GM19035 (cell line): ENCODE results near the gene PARVA.

Experiments
- ATAC-seq: cut with Tn5 transposase; IDR thresholded peaks from one replicate; pipeline ENCODE4 v1.9.1; 2021; ENCODE audit not compliant: unreplicated experiment

PARVA gene

DNA sequence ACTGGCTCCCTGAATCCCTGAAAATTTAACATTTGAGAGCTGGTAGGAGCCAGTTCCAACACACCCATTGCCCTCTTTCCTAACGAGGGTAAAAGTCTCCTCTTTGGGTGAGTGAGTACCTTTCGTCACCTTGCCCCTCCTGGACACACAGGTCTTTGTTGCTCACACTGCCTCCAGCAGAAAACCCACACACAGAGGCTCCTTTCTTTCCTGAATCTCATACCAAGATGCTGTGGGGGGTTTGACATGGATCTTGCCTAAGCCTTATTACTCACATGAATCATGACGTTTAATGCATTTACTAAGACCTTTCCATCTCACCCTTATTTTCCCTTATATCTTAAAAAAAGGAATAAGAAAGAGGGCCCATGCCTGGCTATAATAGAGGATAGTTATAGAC is 53.0 kb downstream of the PARVA start:
- ATAC-seq = no peak

DNA sequence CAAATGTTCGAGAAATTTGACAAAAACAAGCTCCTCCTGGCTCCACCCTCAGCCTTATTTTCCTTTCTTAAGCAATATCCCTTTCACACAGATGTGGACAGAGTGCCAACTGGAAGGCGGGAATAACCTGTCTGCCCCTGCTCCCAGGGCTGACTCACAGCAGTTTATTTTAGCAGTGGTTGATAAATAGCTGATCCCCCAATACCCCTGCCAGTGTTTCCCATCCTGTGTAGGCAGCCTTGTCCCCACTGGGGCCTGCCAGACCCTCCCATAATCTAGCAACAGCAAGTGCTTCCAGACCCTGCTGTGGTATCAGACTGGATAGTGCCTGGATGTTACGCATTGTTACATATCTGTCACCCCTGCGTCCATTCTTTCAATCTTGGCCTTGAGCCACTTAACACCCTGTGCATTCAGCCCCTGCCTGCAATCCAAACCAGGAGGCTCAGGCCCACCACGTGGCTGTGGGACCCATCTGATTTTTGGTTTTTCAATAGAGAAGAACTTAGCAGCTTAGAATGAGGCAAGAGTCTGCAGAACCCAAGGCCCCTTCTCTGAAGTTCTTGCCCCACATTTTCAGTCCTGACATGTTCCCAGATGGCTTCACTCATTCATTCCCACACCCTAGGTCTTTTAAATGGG is 53.7 kb downstream of the PARVA start:
- ATAC-seq = no peak

DNA sequence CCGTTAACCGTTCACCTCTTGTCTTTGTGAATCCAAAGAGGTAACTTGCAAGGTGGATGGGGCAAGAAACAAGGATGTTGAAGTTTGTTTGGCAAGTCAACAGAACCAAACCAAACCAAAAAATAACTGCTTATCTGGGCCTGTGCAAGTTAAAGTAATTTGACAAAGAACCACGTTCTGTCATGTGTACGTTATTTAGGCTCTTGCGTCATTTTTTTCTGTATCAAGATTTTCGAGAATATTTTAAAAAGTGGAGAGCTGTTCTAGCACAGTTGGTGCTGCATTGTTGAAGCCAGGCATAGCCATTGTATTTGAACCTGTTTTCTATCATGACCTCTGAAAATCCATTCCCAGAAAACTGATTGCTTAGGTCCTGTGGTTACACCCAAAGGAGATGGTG is 55.1 kb downstream of the PARVA start:
- ATAC-seq = no peak

DNA sequence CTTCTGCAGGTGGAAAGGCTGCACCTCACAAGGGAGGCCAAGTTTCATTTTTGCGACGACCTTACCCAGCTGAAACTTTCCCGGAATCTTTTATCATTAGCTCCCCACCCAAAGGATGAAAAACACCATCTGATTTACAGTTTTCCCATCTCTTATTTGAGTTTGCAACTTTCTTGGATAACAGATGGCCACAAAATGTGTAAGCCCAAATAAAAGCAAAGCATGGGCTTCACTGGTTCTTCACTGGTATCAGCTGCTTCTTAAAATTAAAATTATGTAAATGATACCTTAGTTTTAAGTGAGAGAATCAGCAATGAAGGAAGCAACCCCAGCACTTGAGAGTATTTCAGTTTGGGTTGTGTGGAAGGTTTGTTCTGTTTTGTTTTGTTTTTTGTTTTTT is 55.8 kb downstream of the PARVA start:
- no peak for ATAC-seq

DNA sequence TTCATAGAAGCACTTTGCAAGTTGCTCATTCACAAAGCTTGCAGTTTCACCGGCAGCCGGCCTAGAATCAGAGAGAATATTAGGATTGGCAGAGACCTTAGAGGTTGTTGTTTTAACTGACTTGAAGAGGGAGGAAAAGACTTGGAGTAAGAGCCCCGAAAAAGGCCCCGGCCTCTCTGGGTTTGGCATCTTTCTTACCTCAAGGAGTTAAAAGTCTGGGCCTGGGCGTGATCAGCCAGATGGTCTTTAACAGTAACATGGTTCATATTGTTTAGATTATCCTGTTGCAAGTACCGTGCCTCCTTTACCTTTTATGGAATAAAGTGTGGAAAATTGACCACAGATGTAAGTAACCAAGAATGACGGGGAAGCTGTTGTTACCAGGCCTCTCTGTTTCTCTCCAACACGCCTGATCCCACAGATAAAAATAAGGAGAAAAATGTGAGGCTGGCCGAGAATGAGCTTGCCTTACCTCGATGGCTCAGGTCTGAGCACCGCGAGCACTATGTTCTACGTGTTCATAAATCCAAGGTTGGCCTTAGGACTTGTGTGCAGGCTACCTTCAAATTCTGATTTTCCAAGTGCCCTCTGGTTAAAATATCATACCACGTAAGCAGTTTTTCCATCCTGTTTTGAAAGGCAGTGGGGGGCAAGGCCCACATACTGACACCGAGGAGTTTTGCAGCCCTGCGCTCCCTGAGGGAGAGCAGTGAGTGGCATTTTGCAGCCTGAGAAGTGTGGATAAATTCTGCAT is 56.4 kb downstream of the PARVA start:
- no peak for ATAC-seq

DNA sequence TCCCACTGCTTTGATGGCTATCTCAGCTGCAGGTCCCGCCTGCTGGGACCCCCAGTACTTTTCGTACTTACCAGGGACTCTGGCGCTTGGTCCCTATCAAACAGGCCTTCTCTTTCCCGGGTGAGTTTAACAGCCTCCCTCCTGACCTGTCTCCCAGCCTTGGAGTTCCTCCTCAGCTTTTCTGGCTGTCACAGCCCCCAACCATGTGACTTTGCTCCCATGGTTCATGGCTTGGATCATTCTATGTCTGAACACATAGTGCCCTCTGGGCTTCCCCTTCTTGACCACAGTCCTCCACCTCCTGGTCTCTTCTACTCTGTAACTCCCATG is 56.9 kb downstream of the PARVA start:
- no peak for ATAC-seq

DNA sequence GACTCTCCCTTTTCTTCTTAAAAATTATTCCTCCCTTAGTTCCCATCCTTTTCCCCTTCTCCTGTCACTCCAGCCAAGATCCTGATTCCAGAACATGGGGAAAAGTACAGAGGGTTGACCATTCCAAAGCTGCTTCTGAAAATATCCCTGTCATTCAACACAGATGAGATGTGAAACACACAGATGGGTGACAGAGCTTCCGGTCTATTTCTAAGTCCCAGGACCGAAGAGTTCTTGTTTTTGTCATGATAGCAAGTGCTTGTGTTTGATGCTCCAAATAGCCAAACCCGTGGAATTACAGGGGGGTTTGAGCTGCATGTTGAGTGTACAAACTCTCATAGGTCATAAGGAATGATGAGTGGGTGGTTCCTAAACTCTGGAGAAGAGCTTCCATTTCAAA is 57.9 kb downstream of the PARVA start:
- ATAC-seq = no peak

DNA sequence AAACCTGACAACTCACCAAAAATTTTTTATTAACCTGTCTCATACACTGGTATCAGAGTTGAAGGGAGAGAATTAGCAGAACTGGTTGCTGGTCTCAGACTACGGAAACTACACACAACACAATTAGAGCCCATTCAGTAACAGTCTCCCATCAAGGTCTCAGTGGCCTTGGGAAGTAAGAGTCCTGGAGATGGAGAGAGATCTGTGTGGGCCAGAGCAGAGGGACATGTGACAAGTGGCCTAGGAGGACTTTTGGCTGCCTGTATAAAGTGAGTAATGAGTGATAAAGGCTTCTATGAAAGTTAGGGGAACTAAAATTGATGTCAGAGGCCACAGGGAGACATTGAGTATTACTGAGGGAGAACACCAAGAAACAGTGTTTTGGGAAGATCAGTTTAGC is 58.9 kb downstream of the PARVA start:
- ATAC-seq = no peak

DNA sequence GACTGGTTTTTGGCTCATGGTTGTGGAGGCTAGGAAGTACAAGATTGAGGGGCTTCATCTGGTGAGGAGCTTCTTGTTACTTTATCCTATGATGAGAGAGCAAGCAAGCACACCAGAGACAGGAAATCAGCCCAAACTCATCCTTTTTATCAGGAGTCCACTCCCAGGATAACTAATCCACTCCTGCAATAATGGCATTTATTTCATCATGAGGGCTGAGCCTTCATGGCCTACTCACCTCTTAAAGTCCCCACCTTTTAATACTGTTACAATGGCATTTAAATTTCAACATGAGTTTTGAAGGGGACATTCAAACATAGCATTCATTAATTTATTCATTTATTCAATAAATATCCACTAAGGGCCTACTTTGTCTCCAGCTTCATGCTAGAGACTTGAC is 60.9 kb downstream of the PARVA start:
- no peak for ATAC-seq

DNA sequence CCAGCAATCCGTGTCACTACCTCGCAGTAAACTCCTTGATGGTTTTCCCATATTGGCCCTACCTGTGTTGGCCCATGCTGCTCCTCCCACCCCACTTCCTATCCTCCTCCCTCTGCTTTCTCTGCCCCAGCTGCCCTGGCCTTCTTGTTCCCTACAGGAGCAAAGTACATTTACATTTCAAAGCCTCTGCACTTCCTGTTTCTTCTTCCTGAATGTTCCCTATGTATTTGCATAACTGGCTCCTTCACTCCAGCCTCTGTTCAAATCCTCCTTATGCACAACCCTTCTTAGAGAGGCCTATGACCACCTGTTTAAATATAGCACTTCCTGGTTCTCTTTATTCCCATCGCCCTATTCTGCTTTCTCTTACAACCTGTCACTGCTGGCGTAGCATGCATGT is 62.2 kb downstream of the PARVA start:
- ATAC-seq = no peak

DNA sequence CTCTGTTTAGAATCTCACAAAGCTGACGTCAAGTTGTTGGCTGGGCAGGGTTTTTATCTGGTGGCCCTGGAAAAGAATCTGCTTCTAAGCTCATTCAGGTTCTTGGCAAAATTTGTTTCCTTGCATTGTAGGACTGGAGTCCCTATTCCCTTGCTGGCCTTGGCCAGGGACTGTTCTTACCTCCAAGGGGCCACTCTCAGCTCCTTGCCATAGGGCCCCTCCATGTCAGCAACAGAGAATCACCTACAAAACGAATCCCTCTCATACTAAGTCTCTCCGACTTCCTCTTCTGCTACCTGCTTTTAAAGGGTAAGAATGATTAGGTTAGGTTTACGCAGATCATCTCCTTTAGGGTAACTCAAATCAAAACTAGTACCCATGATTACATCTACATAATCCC is 63.2 kb downstream of the PARVA start:
- no peak for ATAC-seq

DNA sequence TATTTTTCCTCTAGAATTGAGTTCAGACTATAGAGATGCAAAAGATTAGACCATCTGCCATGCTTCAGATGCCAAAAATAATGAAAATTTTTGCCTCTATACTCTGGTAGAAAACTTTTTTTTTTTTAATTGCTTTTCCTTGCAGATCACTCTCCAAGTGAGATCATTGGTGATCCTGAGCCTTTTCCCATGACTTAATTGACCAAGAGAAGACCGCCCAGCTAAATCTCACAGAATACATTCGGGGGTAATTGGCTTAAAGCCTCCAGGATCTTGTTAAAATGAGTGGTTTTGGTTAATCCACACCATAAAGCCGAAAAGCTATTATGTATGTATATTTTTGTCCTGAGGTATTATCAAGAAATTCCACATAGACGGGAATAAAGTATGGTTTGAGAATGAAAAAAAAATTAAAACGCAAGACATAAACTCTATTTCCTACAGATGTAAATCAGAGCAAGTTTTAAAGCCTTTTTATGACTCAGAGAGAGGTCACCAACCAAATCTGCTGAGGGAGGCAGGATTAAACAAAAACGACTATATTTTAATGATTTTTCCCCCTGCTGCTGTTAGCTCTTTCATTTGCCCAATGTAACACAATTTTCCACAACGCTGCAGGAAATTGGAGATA is 64.0 kb downstream of the PARVA start:
- ATAC-seq = no peak

DNA sequence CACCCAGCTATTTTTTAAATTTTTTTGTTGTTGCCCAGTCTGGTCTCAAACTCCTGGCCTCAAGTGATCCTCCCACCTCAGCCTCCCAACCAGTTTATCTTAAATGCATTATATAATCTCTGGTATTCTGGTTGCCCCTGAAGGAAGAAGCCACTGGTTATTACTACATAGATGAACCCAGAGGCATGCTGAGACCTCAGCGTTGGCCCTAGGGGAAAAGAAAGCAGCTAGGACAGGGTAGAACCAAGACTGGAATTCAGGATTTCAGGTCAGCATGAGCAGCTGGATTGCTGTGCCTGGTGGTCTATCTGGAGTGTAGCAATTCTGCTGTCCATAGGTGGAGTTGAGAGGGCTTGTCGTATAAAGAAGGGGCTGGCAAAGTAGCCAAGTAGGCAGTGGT is 67.2 kb downstream of the PARVA start:
- ATAC-seq = no peak

DNA sequence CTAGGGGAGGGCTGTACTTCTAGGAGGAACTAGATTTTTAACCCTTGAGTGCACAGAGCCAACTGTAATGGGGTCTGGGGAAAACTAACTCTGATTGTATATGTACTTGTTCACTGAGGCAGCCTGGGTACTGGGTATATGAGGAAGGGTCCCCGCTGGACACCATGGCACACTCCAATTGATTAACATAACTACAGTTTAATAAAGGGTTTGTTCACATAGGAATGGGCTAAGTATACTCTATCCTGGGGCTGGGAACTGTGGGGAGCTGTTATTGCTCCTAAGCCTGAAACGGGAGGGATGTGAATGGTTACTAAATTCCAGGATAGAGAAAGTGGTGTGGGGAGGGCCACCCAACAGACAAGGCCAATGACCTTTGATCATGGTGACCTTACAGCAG is 67.6 kb downstream of the PARVA start:
- no peak for ATAC-seq

DNA sequence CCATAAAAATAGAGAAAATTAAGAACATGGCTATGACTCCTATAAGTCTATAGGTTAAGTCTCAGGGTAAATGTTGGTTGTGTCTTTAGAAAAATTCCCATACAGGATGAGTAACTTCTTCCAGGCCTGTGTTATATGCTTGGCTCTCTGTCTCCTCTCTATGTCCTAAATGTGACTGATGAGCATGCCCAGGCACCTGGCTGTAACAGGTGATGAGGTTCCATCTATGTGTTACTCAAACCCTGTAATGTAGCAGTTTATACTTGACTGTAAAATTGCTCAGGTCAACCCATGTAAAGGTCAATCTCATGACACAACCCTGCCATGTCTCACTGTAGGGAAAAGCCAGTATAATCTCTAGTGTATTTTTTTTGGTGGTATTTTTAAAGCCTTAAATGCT is 69.5 kb downstream of the PARVA start:
- no peak for ATAC-seq

DNA sequence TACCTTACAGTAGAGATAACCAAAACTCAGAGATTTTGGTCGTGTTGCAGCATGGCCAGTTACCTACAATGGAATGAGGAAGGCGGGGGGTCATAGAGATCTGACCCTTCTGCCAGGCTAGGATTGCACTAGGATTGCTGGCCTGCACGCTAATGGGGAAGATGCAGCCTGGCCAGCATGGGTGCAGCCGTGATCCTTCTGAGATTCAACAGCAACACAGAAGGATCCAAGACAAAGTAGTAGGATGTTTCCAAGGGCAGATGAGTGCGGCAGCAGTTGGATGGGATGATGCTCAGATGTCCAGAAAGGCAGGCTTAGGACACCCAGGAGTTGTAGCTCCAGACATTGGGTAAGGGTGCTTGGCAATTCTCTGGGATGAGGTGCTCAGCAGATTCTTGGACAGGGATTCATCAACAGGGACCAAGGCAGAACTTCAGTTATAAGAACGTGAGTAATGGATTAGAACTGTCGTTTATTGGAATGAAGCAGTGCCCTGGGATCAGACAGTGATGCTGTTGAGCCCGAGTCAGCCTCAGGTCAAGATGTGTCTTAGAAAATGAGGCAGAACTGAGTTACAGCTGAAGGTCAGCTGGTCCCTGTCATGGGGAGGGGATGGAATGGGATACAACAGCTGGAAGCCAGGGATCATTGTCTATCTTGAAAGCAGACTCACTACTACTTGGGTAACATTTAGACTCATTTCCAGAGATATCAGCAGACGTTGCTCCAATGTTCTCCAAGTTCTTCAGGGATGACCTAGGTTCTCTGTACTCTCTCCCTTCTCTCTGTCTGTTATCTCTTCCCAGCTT is 71.0 kb downstream of the PARVA start:
- no peak for ATAC-seq

DNA sequence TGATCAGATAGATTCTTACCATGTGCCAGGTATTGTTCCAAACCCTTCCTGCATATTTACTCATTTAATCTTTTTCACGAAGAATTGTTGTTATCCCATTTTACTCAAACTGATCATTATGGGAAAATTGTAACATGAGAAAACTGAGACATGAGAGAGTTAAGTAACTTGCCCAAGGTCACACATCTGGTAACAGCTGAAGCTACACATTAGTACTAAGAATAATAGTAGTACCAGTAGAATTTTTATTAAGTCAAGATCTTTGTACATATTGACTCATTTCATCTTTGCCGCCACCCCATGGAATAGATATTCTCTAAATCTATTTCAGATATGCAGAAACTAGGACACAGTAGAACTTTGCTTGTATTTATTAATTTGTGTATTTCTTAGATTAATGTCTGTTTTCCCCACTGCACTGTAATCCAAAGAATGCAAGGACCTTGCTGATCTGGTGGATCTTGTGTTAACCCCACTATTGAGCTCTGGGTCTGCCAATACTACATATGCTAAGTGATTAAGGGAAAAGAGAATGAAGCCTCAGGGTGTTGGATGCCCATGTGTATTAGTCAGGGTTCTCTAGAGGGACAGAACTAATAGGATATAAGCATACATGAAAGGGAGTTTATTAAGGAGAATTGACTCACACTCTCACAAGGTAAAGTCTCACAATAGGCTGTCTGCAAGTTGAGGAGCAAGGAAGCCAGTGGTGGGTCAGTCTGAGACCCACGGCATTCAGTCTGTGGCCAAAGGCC is 72.8 kb downstream of the PARVA start:
- ATAC-seq = no peak

DNA sequence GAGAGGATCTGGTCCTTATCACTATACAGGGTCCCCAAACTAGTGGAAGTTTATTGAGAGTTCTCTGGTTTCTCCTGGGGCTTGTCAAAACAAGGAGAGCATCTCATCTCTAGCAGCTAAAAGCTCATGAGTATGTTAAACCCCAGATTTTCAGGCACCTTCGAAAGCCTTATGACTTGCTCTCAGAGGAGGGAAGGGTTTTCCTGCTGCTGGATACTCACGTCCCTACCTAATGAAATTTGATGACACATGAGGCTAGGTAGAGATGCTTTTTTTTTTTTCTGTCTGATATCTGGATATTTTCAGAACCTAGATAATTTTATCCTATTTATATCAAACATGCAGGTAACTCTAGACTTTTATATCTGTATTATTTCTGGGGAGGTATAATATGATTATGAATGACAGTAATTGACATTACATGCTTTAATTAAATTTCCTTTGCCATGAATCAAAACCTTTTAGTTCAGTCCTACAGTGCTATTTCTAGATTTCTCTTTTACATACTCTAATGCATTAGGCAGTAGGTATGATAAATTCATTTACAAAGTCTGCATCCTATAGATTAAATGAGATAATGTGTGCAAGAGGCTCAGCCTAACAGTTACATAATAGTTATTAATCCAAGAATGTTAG is 73.9 kb downstream of the PARVA start:
- no peak for ATAC-seq

DNA sequence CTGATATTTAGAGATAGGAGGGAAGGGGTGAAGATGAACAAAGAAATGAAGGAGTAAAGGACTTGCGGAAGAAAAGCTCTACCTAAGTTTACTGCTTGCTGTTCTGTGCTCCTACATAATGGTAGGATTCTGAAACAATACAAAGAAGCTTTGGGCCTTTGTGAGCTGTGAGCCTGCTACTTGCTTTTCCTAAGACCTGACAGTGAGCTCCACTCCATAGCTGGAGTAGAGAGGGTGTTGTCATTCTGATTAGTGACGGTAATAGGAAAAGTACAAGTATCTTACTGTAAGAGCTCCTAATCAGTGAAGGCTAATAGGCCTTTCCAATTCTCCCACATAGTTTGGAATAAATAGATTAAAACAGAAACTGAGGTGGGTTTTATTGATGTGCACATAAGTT is 75.9 kb downstream of the PARVA start:
- ATAC-seq = no peak

DNA sequence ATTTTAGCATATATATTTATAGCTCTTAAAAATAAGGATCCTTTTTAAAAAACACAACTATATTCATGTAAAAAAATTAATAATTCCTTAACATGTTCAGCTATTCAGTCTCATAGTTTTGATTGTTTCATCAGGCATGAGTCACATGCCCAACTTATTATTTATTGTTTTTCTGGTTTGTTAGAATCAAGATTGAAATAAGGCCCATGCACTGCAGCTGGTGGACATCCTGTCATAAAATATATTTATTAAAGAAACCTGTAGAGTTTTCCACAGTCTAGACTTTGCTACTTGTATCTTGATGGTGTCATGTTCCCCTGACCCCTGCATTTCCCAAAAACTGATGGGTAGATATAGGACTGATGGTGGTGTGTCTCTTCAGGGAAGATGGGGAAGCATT is 77.4 kb downstream of the PARVA start:
- ATAC-seq = no peak

DNA sequence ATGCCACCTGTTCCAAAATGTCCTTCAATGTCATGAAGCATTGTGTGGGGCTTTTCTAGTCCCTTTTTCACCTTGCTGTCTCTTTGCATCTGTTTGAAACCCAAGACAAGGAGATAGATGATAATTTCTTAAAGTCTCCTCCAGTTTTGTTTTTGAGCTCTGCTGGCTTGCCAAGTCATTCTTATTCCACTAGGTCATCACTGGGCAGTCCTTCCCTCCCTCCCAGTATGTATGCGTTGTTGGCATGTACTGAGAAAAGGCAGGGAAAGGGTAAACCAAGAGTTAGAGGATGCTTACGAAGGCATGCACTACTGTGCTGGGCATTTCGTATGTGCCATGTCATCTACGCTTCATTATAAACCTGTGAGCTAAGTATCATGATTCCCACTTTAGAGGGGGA is 78.6 kb downstream of the PARVA start:
- ATAC-seq = no peak
